ENCODE measurements around the gene LDB2. TPM values are rescaled to one million over a fixed set of nuclear protein-coding genes. Genes with fewer than 3 reads are reported as not detected.
"Not testable (repeated sequence)": the region's sequence is repeated elsewhere in the genome, so short reads cannot be mapped to it uniquely, and the experiment has no call there.

LDB2 gene
- total RNA-seq, 2 donors from 2014 or later = 3.2 to 7.9 TPM

GRCh38 chr4:16569790-16570189 is 328.7 kb downstream of the LDB2 start:
- Histone ChIP-seq H3K9ac (ENCODE audit: low read depth in 2 of 2, low read length in 2 of 2) (no peak overlapping the region), H3K36me3 (no peaks in the 10 kb centered on the region), H3K27me3 (no peaks in the 10 kb centered on the region), H3K9me3 (no peaks in the 10 kb centered on the region), H3K27ac (no peak overlapping the region), H3K4me3 (no peak overlapping the region), H3K4me1 (no peaks in the 10 kb centered on the region)
- intact Hi-C loops (cut with DNase I) = no loop called here
- no peak for DNase-seq
- no peak for TF ChIP-seq CTCF (IDR thresholded peaks at IDR 0.05)

- H3K36me3 ChIP-seq; H3K9ac ChIP-seq (ENCODE audit: low read depth in 2 of 2, low read length in 2 of 2); H3K9me3 ChIP-seq; H3K27me3 ChIP-seq; H3K27ac ChIP-seq; H3K4me3 ChIP-seq; intact Hi-C loops (cut with DNase I); DNase-seq; H3K4me1 ChIP-seq: not testable (repeated sequence)
Observed at GRCh38 chr4:16557316-16557715, 341.1 kb downstream of the LDB2 start.

GRCh38 chr4:16555156-16555555 is 343.3 kb downstream of the LDB2 start:
- no peak for DNase-seq
- Histone ChIP-seq H3K27ac (no peak overlapping the region), H3K36me3 (no peaks in the 10 kb centered on the region), H3K4me3 (no peak overlapping the region), H3K4me1 (no peaks in the 10 kb centered on the region), H3K27me3 (no peaks in the 10 kb centered on the region), H3K9ac (ENCODE audit: low read depth in 2 of 2, low read length in 2 of 2) (no peak overlapping the region), H3K9me3 (no peaks in the 10 kb centered on the region)
- no peak for TF ChIP-seq CTCF (IDR thresholded peaks at IDR 0.05)
- intact Hi-C loops (cut with DNase I) = no loop called here

GRCh38 chr4:16550531-16550930 is 347.9 kb downstream of the LDB2 start:
- Histone ChIP-seq H3K36me3 (no peaks in the 10 kb centered on the region), H3K9me3 (no peaks in the 10 kb centered on the region), H3K27ac (no peak overlapping the region), H3K4me3 (no peak overlapping the region), H3K9ac (ENCODE audit: low read depth in 2 of 2, low read length in 2 of 2) (no peak overlapping the region), H3K4me1 (no peaks in the 10 kb centered on the region), H3K27me3 (no peaks in the 10 kb centered on the region)
- no peak for DNase-seq
- no peak for TF ChIP-seq CTCF (IDR thresholded peaks at IDR 0.05)
- intact Hi-C loops (cut with DNase I) = no loop called here

GRCh38 chr4:16545656-16546055 is 352.8 kb downstream of the LDB2 start:
- no peaks in the 10 kb centered on the region for H3K36me3 ChIP-seq
- H3K27me3 ChIP-seq = no peaks in the 10 kb centered on the region
- H3K9ac ChIP-seq (ENCODE audit: low read depth in 2 of 2, low read length in 2 of 2) = no peak overlapping the region
- H3K9me3 ChIP-seq = no peaks in the 10 kb centered on the region
- no peak overlapping the region for H3K4me3 ChIP-seq
- intact Hi-C loops (cut with DNase I) = no loop called here
- no peak for DNase-seq
- no peaks in the 10 kb centered on the region for H3K4me1 ChIP-seq
- H3K27ac ChIP-seq = no peak overlapping the region
- TF ChIP-seq CTCF (IDR thresholded peaks at IDR 0.05) = no peak

- Histone ChIP-seq H3K4me1 (no peaks in the 10 kb centered on the region), H3K9ac (ENCODE audit: low read depth in 2 of 2, low read length in 2 of 2) (no peak overlapping the region), H3K4me3 (no peak overlapping the region), H3K36me3 (no peaks in the 10 kb centered on the region), H3K27me3 (no peaks in the 10 kb centered on the region), H3K27ac (no peak overlapping the region), H3K9me3 (no peaks in the 10 kb centered on the region)
- no peak for TF ChIP-seq CTCF (IDR thresholded peaks at IDR 0.05)
- intact Hi-C loops (cut with DNase I) = no loop called here
- DNase-seq = no peak
Observed at GRCh38 chr4:16544869-16545268, 353.6 kb downstream of the LDB2 start.

All from colonic mucosa (tissue), 4 donors.